ENCODE data around the gene MMP23B.

The MMP23B gene

DNA sequence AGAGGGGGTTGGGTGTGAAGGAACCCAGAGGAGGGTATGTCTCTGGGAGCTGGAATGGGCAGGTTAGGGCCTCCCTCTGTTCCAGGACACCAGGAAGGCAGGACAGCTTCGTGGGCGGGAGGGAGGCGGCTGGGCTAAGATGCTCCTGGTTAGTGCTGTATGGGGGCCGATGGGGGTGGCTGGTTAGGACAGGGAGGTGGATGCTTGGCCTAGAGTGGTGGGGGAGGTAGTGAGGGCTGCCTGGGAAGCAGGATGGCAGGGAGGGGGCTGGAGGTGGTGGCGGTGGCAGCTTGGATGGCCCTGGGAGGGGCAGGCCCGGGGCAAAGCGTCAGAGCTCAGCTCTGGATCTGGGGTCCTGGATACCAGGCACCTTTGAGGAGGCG lies 6.2 kb upstream of the MMP23B start:
- no peak for DNase-seq (ENCODE audit: low spot score)
- TF ChIP-seq, protein P1, sequence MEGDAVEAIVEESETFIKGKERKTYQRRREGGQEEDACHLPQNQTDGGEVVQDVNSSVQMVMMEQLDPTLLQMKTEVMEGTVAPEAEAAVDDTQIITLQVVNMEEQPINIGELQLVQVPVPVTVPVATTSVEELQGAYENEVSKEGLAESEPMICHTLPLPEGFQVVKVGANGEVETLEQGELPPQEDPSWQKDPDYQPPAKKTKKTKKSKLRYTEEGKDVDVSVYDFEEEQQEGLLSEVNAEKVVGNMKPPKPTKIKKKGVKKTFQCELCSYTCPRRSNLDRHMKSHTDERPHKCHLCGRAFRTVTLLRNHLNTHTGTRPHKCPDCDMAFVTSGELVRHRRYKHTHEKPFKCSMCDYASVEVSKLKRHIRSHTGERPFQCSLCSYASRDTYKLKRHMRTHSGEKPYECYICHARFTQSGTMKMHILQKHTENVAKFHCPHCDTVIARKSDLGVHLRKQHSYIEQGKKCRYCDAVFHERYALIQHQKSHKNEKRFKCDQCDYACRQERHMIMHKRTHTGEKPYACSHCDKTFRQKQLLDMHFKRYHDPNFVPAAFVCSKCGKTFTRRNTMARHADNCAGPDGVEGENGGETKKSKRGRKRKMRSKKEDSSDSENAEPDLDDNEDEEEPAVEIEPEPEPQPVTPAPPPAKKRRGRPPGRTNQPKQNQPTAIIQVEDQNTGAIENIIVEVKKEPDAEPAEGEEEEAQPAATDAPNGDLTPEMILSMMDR (IDR thresholded peaks at IDR 0.05; ENCODE audit: extremely low read depth, missing control alignments) = no peak

DNA sequence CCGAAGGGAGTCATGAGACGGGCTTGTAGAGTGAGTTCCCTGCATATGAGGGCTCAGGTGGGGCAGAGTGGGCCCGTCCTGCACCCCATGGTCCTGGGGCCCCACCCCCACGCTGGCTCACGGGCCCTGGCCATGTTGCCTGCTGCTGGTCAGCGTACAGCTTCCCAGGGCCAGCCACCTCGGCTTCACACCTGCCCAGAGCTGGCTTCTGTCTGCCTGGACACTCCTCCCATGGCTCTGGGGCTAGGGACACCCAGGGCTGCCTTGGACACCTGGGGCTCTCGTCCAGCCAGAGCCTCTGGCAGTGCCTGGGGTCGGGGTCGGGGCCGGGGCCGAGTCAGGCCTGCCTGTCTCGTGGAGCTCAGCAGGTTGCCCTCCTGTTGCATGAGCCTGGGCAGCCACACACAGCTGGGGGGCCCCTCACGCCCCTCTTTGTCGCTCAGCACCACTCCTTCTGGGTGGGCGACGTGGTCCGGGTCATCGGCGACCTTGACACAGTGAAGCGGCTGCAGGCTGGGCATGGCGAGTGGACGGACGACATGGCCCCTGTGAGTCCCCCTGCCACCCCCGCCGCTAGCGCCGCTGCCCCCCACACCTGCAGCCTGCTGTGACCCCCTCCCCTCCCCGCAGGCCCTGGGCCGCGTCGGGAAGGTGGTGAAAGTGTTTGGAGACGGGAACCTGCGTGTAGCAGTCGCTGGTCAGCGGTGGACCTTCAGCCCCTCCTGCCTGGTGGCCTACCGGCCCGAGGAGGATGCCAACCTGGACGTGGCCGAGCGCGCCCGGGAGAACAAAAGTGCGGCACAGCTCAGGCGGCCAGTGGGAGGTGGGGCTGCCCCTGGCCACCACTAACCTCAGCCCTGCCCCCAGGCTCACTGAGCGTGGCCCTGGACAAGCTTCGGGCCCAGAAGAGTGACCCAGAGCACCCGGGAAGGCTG lies 5.5 kb upstream of the MMP23B start:
- DNase-seq (ENCODE audit: low spot score) = no peak
- TF ChIP-seq, protein P1 (IDR thresholded peaks at IDR 0.05; ENCODE audit: extremely low read depth, missing control alignments) = no peak

- TF ChIP-seq, protein P1 (IDR thresholded peaks at IDR 0.05; ENCODE audit: extremely low read depth, missing control alignments) = no peak
- DNase-seq (ENCODE audit: low spot score) = no peak
Measured at GRCh38 chr1:1627261-1627828, 4.6 kb upstream of the MMP23B start.

DNA sequence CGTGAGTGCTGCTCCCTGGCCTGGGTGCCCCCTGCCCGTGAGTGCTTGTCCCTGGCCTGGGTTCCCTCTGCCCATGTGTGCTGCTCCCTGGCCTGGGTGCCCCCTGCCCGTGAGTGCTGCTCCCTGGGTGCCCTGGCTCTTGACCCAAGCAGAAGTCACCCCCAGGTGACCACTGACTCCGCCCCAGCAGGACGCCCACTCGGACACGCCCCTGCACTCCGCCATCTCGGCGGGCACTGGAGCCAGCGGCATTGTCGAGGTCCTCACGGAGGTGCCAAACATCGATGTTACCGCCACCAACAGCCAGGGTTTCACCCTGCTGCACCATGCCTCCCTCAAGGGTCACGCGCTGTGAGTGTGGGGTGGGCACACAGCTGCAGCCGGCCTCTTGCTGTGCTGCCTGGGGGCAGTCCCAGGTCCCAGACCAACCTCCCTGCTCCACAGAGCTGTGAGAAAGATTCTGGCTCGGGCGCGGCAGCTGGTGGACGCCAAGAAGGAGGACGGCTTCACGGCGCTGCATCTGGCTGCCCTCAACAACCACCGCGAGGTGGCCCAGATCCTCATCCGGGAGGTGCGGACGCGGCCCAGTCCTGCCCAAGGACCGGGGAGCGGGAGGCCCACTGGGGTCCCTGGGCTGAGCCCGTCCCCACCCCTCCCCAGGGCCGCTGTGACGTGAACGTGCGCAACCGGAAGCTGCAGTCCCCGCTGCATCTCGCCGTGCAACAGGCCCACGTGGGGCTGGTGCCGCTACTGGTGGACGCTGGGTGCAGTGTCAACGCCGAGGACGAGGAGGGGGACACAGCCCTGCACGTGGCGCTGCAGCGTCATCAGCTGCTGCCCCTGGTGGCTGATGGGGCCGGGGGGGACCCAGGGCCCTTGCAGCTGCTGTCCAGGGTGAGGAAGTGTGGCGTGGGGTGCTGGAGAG lies 3.9 kb upstream of the MMP23B start:
- DNase-seq (ENCODE audit: low spot score) = no peak
- TF ChIP-seq, protein P1 (IDR thresholded peaks at IDR 0.05; ENCODE audit: extremely low read depth, missing control alignments) = no peak

- no peak for DNase-seq (ENCODE audit: low spot score)
- TF ChIP-seq, protein P1 (IDR thresholded peaks at IDR 0.05; ENCODE audit: extremely low read depth, missing control alignments) = no peak
Measured at GRCh38 chr1:1628754-1629429, 3.1 kb upstream of the MMP23B start.

- TF ChIP-seq, protein P1 (IDR thresholded peaks at IDR 0.05; ENCODE audit: extremely low read depth, missing control alignments) = no peak
- DNase-seq (ENCODE audit: low spot score) = peak; percentile 83
Measured at GRCh38 chr1:1629430-1630190, 2.4 kb upstream of the MMP23B start.

All from GM20000 (cell line).